GM18507 (cell line): ENCODE measurements around the gene EXOC6B.

Experiments
- DNase-seq: peaks from one replicate; pipeline ENCODE4 v3.0.0; 2011; ENCODE audit warnings: low read depth; ENCODE audit not compliant: insufficient read length; ENCODE audit errors: extremely low spot score
- FAIRE-seq: peaks from 2 replicates; lab custom pipeline; 2011; peaks lifted over from hg19 to GRCh38; lab: Jason Lieb, UNC

Gene EXOC6B

DNA sequence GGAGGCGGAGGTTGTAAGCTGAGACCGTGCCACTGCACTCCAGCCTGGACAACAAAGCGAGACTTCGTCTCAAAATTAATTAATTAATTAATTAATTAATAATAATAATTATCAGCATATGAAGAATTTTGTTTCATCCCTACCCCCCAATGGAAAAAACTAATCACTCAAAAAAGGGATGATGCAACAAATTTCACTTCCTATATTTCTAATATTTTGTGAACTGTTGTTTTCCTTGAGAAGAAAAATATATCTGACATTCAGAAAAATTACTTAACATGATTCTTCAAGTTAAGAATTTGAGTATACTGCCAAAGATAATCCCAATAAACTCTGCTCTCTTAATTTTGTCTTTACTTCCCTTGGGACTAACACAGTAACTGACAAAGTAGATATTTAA is 28.1 kb downstream of the EXOC6B start:
- FAIRE-seq (no peak), DNase-seq (no peak)

DNA sequence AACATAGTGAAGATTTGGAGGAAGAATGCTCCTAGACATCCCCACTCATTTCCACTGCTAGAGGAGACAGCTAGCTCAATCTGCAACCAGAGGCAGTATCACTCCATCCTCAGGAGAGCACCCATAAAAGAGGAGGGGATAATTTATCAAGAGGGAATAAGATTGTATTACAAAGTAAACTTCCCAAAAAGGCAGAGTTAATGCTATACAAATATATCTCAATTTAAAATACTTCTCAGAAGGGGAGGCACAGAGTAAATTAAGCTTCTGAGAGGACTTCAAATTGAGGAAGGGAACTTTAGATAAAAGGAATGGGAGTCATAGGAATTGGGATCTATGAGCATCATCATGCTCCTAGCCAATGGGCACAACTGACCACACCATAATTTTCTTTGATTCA is 29.1 kb downstream of the EXOC6B start:
- no peak for DNase-seq
- no peak for FAIRE-seq

DNA sequence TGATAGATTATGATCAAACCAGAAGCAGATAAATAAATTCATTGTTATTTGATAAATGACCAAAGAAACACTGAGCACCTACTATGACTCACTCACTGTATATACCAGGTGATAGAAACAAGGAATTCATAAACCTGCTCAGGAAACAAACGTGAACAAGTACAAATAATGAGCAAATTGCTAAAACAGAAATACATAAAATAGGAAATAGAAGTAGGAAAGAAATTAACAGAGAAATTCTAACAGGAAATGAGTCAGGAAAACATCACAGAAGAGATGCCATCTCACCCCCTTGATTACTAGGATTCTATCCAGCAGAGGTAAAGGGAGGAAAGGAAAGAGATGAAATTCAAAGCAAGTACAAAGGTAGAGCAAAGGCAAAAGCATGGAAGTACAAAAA is 31.3 kb downstream of the EXOC6B start:
- no peak for FAIRE-seq
- no peak for DNase-seq

DNA sequence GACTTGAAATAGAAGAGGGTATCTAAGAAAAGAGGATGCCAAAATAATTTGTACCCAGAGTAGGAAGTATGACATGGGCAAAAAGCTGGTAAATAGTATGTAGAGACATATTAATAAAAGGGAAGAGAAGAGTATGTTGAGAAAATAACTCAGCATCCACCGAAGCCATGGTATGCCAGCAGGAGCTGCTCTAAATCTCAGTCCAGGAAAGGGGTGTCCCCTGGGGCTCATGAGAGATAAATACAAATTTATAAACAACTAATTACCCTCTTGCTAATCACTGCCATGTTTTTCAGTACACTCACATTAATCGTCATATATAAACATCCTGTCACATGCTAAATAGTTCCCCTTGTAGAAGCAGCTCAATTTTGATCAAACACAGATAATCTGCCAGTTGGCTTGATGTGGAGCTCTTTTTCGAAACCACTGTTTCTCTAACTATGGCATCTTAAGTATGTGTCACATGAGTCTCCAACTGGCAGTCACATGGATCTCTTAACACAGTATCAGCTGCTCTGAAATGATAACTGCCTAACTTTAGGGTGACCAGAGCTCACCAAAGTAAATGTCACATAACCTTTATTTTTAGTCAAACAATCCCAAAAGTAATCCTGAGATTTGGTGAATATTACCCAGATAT is 31.9 kb downstream of the EXOC6B start:
- no peak for FAIRE-seq
- DNase-seq = no peak

DNA sequence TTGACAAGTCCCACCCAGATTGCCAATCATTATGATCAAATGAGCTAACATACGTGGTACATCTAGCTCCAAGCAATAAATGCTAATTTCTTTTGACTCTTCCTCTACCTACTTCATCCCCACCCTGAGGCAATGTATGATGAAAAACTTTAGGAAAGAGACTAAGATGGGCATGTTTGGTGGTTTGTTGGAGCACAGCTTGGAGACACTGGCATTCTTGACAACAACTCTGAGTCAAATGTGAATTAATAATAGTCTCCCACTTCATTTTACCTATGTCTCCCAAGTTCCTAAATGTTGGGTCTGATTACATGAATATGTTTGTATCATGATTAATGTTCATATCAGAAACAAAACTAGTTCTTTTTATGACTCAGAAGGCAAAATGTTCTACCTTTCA is 36.6 kb downstream of the EXOC6B start:
- no peak for DNase-seq
- FAIRE-seq = no peak

DNA sequence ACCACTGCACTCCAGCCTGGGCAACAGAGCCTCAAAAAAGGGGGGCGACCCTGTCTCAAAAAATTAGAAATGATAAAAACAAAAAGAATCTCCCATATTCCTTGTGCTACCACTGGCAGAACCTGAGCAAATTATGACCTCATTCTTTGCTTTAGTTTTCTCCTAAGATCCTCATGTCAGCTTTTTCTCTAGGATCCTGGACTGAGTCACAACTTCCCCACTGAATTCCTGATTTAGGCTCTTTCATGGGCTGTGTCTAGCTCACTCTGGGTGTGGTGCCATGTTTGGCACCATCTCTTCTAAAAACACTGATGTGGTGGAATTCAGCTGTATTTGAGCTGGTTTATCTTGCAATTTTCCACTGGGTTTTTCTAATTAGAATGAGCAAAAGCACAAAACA is 37.1 kb downstream of the EXOC6B start:
- FAIRE-seq = no peak
- DNase-seq = no peak

DNA sequence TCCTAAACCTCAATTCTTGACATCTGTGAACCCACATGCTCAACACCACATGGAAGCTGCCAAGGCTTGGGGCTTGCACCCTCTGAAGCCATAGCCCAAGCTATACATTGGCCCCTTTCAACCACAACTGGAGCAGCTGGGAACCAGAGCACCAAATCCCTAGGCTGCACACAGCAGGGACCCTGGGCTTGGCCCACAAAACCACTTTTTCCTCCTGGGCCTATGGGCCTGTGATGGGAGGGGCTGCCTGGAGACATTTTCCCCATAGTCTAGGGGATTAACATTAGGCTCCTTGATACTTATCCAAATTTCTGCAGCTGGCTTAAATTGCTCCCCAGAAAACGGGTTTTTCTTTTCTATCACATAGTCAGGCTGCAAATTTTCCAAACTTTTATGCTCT is 40.3 kb downstream of the EXOC6B start:
- FAIRE-seq (no peak), DNase-seq (no peak)

DNA sequence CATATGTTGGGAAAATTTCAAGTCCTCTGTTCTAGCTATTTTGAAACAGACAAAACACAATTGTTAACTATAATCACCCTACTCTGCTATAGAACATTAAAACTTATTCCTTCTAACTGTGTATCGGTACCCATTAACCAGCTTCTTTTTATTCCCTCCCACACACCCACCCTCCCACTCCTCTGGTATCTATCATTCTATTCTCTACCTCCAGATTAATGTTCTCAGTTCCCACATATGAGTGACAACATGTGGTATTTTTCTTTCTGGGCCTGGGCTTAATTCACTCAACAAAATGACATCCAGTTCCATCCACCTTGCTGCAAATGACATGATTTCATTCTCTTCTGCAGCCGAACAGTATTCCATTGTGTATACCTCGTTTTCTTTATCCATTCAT is 43.3 kb downstream of the EXOC6B start:
- DNase-seq = no peak
- no peak for FAIRE-seq

DNA sequence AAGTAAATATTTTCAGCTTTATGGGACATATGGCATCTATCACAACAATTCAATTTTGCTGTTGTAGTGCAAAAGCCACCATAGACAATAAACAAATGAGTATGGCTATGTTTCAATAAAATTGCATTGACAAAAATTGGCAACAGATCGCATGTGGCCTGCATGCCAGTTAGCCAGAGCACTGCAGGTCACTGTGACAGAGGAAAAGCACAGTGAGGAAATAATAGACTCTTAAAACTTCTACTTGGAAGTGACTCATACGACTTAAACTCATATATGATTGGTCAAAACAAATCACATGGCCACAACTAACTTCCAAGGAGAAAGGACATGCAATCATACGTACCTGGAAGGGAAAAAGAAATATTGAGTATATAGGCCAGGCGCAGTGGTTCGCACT is 44.4 kb downstream of the EXOC6B start:
- FAIRE-seq (no peak), DNase-seq (no peak)

DNA sequence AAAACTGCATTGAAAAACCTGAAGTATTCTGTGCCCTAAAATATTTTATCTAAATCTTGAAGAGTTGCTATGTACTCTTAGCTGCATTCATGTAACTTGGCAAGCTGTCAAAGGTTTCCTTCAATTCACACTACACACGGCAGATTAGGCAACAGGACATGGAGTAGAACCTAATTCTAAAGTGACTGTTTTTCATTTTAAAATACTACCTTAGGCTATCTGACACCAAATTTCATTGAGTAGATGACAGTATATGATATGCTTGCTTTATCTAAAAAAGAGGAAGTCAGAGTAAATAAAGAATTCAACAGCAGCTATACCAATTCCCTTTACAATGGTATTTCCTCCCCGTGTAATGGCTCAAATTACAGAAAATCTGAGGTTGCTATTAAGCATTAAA is 45.4 kb downstream of the EXOC6B start:
- DNase-seq (no peak), FAIRE-seq (no peak)

DNA sequence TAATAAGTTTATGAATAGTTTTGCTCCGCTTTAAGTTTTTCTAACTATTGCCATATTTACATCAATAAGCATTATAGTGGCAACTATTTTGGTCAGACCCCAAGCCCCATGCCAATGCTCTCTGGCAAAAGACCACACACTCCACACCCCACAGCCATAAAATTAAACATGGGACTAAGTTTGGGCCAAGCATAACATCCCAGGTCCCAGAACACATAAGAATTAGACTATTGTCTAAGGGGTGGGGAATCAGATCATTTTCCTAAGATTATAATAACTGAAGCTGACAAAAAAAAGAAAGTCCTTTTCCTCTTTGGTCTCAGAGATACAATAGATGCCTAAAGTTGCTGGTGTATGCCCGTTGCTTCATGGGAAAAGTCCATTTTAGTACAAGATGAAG is 46.3 kb downstream of the EXOC6B start:
- FAIRE-seq (no peak), DNase-seq (no peak)

DNA sequence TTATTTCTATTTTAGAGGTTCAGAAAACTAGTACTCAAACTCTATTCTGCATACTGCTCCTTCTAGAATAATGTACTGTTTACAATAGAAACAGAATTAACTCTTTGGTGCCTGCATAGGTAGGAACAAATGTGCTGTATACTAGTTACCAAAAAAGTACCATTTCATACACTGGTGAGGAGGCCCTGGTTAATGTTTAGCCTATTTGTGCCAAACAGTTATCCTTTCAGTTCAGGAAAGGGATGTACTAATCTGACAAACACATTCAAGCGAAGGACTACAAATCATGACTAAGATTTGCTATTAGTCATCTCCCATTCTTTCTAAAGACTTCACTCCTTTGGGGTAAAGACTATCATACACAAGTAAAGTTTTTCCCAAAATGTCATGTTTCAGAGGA is 47.4 kb downstream of the EXOC6B start:
- DNase-seq = no peak
- FAIRE-seq = no peak

DNA sequence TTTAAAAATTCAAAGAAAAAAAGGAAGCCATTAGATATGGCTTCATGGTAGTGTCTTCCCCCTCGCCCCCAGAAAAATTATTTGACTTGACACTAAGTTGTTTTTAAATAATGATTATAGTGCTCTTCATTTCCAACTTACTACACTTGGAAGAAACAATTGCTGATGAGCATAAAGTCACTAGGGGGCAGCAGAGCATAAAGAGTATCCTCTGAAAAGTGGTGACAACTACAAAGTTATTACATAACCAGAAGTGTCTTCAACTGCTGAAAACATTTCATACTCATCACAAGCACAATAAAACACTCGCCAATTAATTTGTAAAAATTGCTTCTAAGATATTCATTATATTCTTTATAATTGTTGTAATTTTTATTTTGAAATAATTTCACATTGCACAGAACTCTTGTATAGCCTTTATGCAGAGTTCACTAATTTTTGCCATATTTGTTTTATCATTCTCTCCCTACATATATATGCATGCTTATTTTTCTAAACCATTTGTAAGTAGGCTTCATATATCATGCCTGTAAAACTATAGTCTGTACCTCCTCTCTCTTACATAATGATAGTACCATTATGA is 54.9 kb downstream of the EXOC6B start:
- FAIRE-seq (peak; percentile 83), DNase-seq (peak; percentile 25)

DNA sequence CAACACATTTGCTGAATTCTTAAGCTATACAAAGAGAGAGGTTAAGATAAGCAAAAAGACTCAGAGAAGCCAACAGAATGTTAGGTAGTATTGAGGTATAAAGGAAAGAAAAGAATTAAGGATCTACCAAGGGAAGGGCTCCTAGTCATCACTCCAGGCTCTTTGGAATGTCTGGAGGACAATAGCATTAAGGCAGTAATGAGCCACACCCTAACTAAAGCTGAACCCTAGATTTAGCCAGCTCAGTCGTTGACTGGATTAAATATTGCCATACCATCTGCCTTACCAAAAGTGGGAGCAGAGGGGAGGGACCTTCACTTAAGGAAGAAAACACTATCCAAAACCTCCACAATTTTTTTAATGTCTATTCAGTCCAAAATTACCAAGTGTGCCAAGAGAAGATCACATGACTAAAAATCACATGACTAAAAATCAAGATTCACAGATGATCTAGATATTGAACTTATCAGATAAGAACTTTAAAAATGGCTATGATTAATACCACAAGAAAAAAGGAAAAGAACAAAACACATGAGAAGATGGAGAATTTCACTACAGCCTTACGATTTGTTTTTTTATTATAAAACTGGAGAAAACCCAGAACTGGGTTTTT is 59.7 kb downstream of the EXOC6B start:
- FAIRE-seq = no peak

DNA sequence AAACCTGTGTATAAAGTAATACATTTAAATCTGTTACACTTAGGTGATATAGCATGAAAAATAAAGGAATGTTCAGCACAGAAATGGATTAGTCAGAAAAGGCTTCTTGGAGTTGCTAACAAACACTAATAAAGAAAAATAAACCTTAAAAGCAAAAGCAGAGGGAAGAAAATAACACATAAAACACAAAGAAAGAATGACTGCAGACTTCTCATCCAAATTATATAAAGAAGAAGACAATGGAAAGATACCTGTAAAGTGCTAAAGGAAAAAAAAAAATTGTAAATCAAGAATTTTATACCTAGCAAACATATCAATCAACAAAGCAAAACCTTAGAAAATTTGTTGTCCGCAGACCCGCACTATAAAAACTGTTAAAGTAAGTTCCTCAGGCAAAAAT is 63.6 kb downstream of the EXOC6B start:
- no peak for DNase-seq

More for the DNA sequence above, 59.7 kb downstream of the EXOC6B start:
- DNase-seq = no peak

DNA sequence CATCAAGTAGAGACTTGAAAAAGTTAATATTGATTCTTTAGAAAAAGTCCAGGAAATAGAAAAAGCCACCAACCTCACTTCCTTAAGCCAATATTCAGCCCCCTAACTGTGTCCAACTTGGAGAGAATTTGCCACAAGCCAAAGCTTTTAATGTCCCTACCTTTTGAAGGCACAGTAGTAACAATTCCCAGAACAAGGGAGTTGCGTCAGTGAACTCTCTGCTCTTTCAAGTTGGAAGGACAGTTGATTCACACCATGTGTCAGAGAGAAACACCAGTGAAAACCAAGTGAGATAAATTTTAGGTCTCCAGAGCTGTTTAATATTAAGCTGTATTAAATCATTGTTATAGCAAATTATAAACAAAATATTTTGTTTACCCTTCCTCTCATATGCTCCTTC is 66.1 kb downstream of the EXOC6B start:
- DNase-seq (no peak), FAIRE-seq (no peak)

More for the DNA sequence above, 63.6 kb downstream of the EXOC6B start:
- FAIRE-seq = no peak

DNA sequence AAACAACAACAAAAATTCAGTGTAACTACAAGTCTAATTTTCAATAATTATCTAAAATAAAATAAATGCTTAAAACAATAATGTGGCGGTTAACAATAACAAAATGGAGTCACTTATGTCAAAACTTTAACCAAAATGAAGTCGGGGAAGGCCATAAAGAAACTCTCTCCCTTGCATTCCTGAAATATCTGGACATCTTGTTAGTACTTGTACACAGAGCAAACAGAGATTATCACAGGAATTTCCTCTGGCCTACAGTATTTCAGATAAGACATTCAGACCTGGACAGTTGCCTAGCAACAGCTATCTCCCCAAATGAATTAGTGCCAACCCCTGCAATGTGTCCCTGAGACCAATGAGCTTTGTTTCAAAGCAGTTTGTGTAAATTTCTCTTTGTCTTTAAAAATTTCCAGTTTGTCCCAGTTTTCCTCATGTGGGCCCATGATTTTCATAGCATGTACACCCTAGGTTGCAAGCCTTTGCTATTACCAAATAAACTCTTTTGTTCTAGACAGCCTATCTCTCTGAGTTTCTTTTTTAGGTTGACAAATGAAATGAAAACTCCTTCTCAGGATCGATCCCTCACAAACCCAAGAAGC is 68.6 kb downstream of the EXOC6B start:
- no peak for FAIRE-seq
- no peak for DNase-seq

DNA sequence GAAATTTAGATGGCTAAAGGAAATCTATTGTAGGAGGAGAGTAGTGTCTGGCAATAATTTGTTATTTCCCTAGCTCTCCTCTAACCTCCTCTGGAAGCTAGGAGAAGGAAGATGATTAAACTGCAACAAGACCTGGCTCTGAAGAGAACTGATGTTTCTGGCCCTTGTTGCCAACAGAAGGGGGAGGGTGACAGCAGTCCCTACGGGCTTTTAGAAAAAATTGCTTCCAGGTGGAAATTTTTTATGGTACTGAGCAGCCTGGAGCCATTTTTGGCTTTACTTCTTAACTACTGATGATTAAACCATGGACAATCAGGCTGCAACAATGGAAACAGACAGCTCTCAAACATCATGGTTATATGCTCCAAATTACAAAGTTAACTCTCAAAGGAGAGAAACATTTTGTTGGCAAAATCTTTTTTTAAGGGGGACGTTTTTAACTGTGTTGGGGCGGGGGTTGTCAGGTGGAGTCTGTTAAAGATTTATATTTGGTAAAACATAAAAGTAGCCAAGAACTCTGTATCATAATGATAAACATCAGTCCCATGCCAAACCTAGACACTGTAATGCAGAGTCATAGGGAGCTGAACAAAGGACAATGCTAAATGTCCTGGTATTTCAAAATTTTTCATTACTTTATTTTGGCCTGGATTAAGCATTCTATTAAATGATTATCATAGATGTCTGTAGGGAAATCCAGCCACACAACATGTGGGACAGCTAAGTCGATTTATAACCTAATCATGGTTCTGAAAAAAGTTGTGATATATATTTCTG is 70.0 kb downstream of the EXOC6B start:
- DNase-seq (no peak), FAIRE-seq (no peak)

DNA sequence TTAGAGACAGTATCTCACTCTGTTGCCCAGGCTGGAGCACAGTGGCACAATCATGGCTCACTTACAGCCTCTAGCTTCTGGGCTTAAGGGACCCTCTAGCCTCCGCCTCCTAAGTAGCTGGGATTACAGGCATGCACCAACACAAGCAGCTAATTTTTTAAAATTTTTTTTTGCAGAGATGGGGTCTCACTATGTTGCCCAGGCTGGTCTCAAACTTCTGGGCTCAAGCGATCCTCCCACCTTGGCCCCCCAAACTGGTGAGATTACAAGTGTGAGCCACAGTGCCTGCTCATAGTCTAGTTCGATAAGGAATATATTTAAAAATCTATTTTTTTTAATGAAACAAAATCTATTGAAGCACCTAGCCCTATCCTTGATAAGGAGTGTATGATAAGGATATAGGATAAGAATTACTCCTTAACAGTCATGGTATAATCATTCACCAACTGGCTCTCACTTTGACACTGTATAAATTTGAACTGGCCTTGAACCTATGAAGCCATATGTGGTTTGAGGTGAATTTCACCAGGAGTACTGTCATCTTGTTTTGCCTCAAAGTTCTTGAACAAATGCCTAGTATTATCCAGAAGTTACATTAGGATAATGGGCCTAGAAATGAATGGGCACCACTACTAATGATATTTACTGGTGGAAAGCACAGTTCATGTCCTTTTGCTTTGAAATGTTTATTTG is 71.1 kb downstream of the EXOC6B start:
- DNase-seq (no peak), FAIRE-seq (no peak)
